Stimulated activated CD4-positive, alpha-beta T cell treated with anti-CD3 and anti-CD28 coated beads, Interleukin-1b, Interleukin-23, amount 100 ng/mL, for 48 hours (primary cell): ENCODE data around the gene GPRIN3.
"Not testable (repeated sequence)": the region's sequence is repeated elsewhere in the genome, so short reads cannot be mapped to it uniquely, and the experiment has no call there.

Experiments
- DNase-seq: peaks from one replicate; pipeline ENCODE4 v3.0.0-alpha.2; 2020

Gene GPRIN3

GRCh38 chr4:89287945-89288344 lies 19.7 kb downstream of the GPRIN3 start:
- no peak for DNase-seq

- no peak for DNase-seq
These were observed 21.9 kb downstream of the GPRIN3 start for GRCh38 chr4:89285745-89286144.

- DNase-seq: peak; percentile 56
These were observed 22.8 kb downstream of the GPRIN3 start for GRCh38 chr4:89284828-89285227.

GRCh38 chr4:89284020-89284424 lies 23.6 kb downstream of the GPRIN3 start:
- DNase-seq: no peak

GRCh38 chr4:89283226-89284009 lies 24.2 kb downstream of the GPRIN3 start:
- no peak for DNase-seq

- no peak for DNase-seq
These were observed 28.2 kb downstream of the GPRIN3 start for GRCh38 chr4:89279385-89279784.

- DNase-seq: no peak
These were observed 30.2 kb downstream of the GPRIN3 start for GRCh38 chr4:89277412-89277811.

- no peak for DNase-seq
These were observed 31.3 kb downstream of the GPRIN3 start for GRCh38 chr4:89276296-89276695.

GRCh38 chr4:89275587-89275986 lies 32.0 kb downstream of the GPRIN3 start:
- no peak for DNase-seq

GRCh38 chr4:89273741-89274141 lies 33.9 kb downstream of the GPRIN3 start:
- no peak for DNase-seq

- no peak for DNase-seq
These were observed 36.8 kb downstream of the GPRIN3 start for GRCh38 chr4:89270792-89271191.

- no peak for DNase-seq
These were observed 38.4 kb downstream of the GPRIN3 start for GRCh38 chr4:89269121-89269666.

GRCh38 chr4:89268679-89269078 lies 38.9 kb downstream of the GPRIN3 start:
- DNase-seq: no peak

- no peak for DNase-seq
These were observed 39.8 kb downstream of the GPRIN3 start for GRCh38 chr4:89267846-89268245.

GRCh38 chr4:89267392-89267791 lies 40.2 kb downstream of the GPRIN3 start:
- DNase-seq: no peak

GRCh38 chr4:89266128-89266527 lies 41.5 kb downstream of the GPRIN3 start:
- DNase-seq: no peak

GRCh38 chr4:89263265-89263664 lies 44.3 kb downstream of the GPRIN3 start:
- DNase-seq: no peak

GRCh38 chr4:89259301-89260028 lies 48.1 kb downstream of the GPRIN3 start:
- no peak for DNase-seq

GRCh38 chr4:89258506-89258905 lies 49.1 kb downstream of the GPRIN3 start:
- DNase-seq: no peak

GRCh38 chr4:89257376-89257775 lies 50.2 kb downstream of the GPRIN3 start:
- DNase-seq: no peak

- no peak for DNase-seq
These were observed 51.3 kb downstream of the GPRIN3 start for GRCh38 chr4:89256203-89256800.

- DNase-seq: peak; percentile 36
These were observed 52.8 kb downstream of the GPRIN3 start for GRCh38 chr4:89254847-89255246.

- DNase-seq: not testable (repeated sequence)
These were observed 53.3 kb downstream of the GPRIN3 start for GRCh38 chr4:89254347-89254746.

- no peak for DNase-seq
These were observed 53.7 kb downstream of the GPRIN3 start for GRCh38 chr4:89253935-89254334.
